Cardiac muscle cell (in vitro differentiated cells and primary cell): ENCODE measurements around the gene PTPRM. TPM values are rescaled to one million over a fixed set of nuclear protein-coding genes. Genes with fewer than 3 reads are reported as not detected.

Source experiments
- DNase-seq, 2 donors: peaks; one replicate each; pipeline versions ENCODE4 v3.0.0 to v3.0.0-alpha.2; 2010 to 2017; ENCODE audit warnings: low read depth in 1 of 2, low spot score in 1 of 2
- H3K27ac ChIP-seq: fragments of 200-600 bp; sonication (generic); 2 replicates; pipeline ENCODE4 v1.5.1; 2016
- H3K27me3 ChIP-seq: fragments of 200-600 bp; sonication (generic); 2 replicates; pipeline ENCODE4 v1.6.0; 2016; ENCODE audit warnings: control low read depth
- H3K36me3 ChIP-seq: fragments of 200-600 bp; sonication (generic); 2 replicates; pipeline ENCODE4 v1.5.1; 2016; ENCODE audit warnings: control low read depth
- H3K4me1 ChIP-seq: fragments of 200-600 bp; sonication (generic); 2 replicates; pipeline ENCODE4 v1.8.1; 2017; ENCODE audit warnings: low read depth, mild to moderate bottlenecking, mixed run types
- H3K4me3 ChIP-seq: fragments of 200-600 bp; sonication (generic); 2 replicates; pipeline ENCODE4 v1.5.1; 2016; ENCODE audit warnings: mild to moderate bottlenecking
- H3K9me3 ChIP-seq: fragments of 200-600 bp; sonication (generic); 2 replicates; pipeline ENCODE4 v1.5.1; 2017; ENCODE audit warnings: low read depth, mild to moderate bottlenecking, control low read depth
- polyA plus RNA-seq: library from polyadenylated mRNA; unstranded; fragments of >200 nt; fragmentation: Nextera tagmentation; extraction: Ambion mirVana; gene quantifications from 2 replicates; pipeline ENCODE4 v1.2.1, GENCODE V29; 2016
- total RNA-seq: library from RNA; depleted of rRNA; stranded (reverse); fragments of >200 nt; gene quantifications from 2 replicates; pipeline ENCODE4 v1.2.3, GENCODE V29; 2016
- TF ChIP-seq, protein P1 (sequence below): IDR thresholded peaks from 2 replicates; pipeline ENCODE4 v1.5.1; 2012; ENCODE audit warnings: low read depth, mild to moderate bottlenecking, low read length

Gene PTPRM
- total and polyA plus RNA-seq, 2 experiments from 2014 or later, result 26.5 to 48.8 TPM

GRCh38 chr18:8339210-8339609 is 772.1 kb downstream of the PTPRM start:
- Histone ChIP-seq H3K9me3 (no peaks in the 10 kb centered on the region), H3K4me1 (peaks cover 35% of the 10 kb centered on the region), H3K27me3 (no peaks in the 10 kb centered on the region), H3K36me3 (no peaks in the 10 kb centered on the region), H3K4me3 (no peak overlapping the region), H3K27ac (no peak overlapping the region)
- TF ChIP-seq, protein P1, sequence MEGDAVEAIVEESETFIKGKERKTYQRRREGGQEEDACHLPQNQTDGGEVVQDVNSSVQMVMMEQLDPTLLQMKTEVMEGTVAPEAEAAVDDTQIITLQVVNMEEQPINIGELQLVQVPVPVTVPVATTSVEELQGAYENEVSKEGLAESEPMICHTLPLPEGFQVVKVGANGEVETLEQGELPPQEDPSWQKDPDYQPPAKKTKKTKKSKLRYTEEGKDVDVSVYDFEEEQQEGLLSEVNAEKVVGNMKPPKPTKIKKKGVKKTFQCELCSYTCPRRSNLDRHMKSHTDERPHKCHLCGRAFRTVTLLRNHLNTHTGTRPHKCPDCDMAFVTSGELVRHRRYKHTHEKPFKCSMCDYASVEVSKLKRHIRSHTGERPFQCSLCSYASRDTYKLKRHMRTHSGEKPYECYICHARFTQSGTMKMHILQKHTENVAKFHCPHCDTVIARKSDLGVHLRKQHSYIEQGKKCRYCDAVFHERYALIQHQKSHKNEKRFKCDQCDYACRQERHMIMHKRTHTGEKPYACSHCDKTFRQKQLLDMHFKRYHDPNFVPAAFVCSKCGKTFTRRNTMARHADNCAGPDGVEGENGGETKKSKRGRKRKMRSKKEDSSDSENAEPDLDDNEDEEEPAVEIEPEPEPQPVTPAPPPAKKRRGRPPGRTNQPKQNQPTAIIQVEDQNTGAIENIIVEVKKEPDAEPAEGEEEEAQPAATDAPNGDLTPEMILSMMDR, result no peak
- DNase-seq, result no peak

DNA sequence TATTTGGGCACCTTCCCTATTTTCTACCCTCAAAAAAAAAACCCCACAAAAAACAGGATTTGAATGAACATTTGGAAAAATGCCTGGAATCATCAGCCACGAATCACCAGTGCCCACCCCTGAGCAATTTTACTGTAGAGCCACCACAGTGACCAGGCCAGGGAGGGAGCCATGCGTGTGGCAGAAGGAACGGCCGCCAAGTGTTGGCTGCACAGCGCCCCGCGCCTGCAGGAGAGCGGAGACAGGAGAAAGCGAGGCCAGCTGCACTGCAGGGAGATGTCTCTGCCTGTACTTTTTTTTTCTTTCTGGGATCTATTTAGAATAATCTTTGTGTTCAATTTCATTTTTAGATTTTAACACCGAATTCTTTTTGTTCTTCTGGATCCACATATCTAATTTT is 772.8 kb downstream of the PTPRM start:
- DNase-seq, result no peak
- Histone ChIP-seq H3K9me3 (no peaks in the 10 kb centered on the region), H3K27me3 (no peaks in the 10 kb centered on the region), H3K36me3 (no peaks in the 10 kb centered on the region), H3K27ac (no peak overlapping the region), H3K4me3 (no peak overlapping the region), H3K4me1 (peaks cover 35% of the 10 kb centered on the region)
- TF ChIP-seq, protein P1, result no peak

DNA sequence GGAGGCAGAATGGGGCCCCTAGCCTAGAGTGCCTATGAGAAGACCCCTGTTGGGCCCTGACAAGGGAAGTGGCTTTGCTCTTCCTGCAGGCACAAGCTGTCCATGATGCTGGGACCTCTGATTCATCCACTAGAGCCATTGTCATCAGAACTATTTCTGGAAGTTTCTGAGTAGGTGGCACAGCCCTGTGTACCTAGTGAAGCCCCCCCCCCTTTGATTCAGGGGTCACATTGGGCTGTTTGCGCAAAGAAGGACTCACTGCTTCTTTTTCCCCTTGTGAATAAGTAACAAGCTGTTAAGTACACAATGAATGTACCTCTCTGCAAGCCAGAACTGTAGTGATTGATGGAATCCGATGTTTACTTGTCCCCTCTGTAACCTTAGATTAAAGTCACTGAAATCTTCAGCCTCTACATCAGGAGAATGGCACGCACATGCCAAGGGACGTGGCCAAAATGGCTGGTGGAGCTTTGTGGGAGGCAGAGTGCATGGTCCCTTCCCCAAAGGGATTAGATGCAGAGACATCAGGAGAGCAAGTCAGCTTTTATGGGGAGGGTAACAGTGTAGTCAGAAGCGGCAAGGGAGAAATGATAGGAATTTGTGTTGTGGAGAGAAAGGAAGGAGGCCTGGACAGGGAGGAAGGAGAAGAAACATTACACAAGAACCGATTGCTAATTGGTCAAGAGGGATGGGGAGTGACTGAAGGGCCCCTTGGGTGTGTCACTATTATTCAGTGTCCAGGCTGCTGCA is 774.5 kb downstream of the PTPRM start:
- TF ChIP-seq, protein P1, result no peak
- Histone ChIP-seq H3K27ac (no peak overlapping the region), H3K4me3 (no peak overlapping the region), H3K36me3 (no peaks in the 10 kb centered on the region), H3K27me3 (no peaks in the 10 kb centered on the region), H3K9me3 (no peaks in the 10 kb centered on the region), H3K4me1 (peaks cover 35% of the 10 kb centered on the region)
- DNase-seq, result peak in 1 of 2 donors; percentile 74

DNA sequence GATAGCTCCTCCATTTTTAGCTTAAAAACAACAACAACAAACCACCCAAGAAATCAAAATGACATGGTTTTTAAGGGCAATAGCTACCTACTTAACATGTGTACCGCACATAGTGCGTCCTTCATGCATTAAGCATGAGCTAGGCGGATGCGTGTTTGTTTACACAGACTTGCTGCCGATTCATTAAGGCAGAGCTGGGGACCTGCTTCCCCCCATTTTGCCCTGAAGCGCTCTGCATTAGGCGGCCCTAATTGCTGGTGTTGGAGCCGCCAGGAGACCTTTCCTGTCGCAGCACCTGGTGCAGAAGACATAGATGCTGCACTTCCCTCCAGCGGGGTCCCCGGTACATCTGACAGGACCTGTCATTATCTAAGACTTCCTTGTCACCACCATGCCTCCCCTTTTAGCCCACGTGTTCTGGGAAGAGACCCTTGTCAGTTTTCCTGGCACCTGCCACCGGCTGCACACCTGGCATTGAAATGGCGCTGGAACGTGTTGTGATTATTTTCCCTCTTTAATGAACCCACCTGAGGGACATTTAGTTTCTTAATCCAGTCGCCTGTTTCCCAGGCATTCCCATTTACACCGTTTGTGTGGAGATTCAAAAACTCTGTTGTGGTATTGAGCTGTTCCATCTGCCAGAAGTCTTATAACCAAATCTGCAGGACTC is 781.1 kb downstream of the PTPRM start:
- Histone ChIP-seq H3K9me3 (no peaks in the 10 kb centered on the region), H3K27ac (no peak overlapping the region), H3K36me3 (no peaks in the 10 kb centered on the region), H3K4me1 (no peaks in the 10 kb centered on the region), H3K27me3 (no peaks in the 10 kb centered on the region), H3K4me3 (no peak overlapping the region)
- DNase-seq, result no peak
- TF ChIP-seq, protein P1, result no peak

DNA sequence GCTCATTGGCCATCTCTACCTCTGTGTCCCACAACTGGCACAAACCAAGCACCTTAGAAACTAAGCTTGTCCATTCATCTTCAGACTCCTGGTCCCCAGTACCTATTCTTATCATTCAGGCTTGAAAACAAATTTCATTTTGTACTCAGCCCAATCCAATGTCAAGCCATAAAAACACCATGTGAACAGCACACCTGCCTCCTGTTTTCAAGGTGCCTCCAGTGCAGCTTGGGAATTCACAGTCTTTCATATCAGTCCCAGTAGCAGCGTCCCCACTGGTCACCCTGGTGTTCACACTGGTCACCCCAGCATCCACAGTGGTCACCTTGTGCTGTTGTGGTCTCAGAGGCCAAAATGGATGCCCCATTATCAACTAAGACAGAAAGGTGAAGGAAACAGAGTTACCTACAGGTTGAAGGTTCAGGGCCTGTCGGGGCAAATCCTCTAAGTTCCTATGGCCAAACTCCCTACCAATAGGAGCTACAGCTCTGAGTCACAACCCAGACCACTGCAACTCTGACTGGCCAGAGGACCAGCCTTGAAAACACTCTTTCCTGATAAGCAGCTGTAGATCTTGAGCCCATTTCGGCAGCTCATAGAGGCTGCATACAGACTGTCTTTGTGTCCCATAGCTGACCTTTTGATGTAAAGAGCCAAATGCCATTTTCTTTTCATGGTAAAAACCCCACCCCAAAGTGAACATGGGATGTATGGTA is 782.6 kb downstream of the PTPRM start:
- H3K4me3 ChIP-seq, result no peak overlapping the region

More for the DNA sequence above, 782.6 kb downstream of the PTPRM start:
- Histone ChIP-seq H3K4me1 (peaks cover 6% of the 10 kb centered on the region), H3K27me3 (no peaks in the 10 kb centered on the region), H3K27ac (no peak overlapping the region), H3K9me3 (no peaks in the 10 kb centered on the region), H3K36me3 (no peaks in the 10 kb centered on the region)
- no peak for DNase-seq
- TF ChIP-seq, protein P1, result no peak
